BLaER1 treated with 17β-estradiol and CSF1 and Interleukin-3, amounts not matched to agents 10 nM and 100 nM (cell line): ENCODE results near the gene UQCRC1.
A peak's percentile ranks its signal among the peaks of the same experiment; 100 is the strongest.

Experiments used
- H3K27ac ChIP-seq, 11 experiments: shearing (Covaris generic); formaldehyde crosslinking; 2 replicates each; pipeline ENCODE4 v1.8.1; 2022
- H3K27me3 ChIP-seq, 11 experiments: shearing (Covaris generic); formaldehyde crosslinking; 2 replicates each; pipeline ENCODE4 v1.8.1; 2022
- H3K36me3 ChIP-seq, 11 experiments: shearing (Covaris generic); formaldehyde crosslinking; 2 replicates each; pipeline ENCODE4 v1.8.1; 2022
- H3K4me1 ChIP-seq, 10 experiments: shearing (Covaris generic); formaldehyde crosslinking; 2 replicates each; pipeline ENCODE4 v1.8.1; 2022
- H3K4me2 ChIP-seq, 11 experiments: shearing (Covaris generic); formaldehyde crosslinking; 2 replicates each; pipeline ENCODE4 v1.8.1; 2022
- H3K4me3 ChIP-seq, 10 experiments: shearing (Covaris generic); formaldehyde crosslinking; 2 replicates each; pipeline ENCODE4 v1.8.1; 2022
- H3K9ac ChIP-seq, 11 experiments: shearing (Covaris generic); formaldehyde crosslinking; 2 replicates each; pipeline ENCODE4 v1.8.1; 2022
- H3K9me3 ChIP-seq, 11 experiments: shearing (Covaris generic); formaldehyde crosslinking; replicated peaks in 1 of 11; 2 replicates each; pipeline ENCODE4 v1.8.1; 2022
- H4K20me1 ChIP-seq, 11 experiments: shearing (Covaris generic); formaldehyde crosslinking; 2 replicates each; pipeline ENCODE4 v1.8.1; 2022
- Cebpa-rat ChIP-seq, 11 experiments: shearing (Covaris generic); IDR thresholded peaks; 2 replicates each; pipeline ENCODE4 v1.8.1; 2022

UQCRC1 gene

GRCh38 chr3:48617559-48617958, 8.1 kb upstream of the UQCRC1 start:
- no peak overlapping the region for H3K27ac ChIP-seq
- no peak for TF ChIP-seq Cebpa-rat (IDR thresholded peaks at IDR 0.05)
- H3K9ac ChIP-seq, result no peak overlapping the region
- no peaks in the 10 kb centered on the region for H3K27me3 ChIP-seq
- H3K4me1 ChIP-seq, result peaks cover 6 to 27% (median 14%) of the 10 kb centered on the region in 10 experiments; a peak in 19 of 20 replicates
- H4K20me1 ChIP-seq, result no peaks in the 10 kb centered on the region
- peaks cover 0 to 32% (median 20%) of the 10 kb centered on the region in 11 experiments; a peak in 16 of 22 replicates for H3K36me3 ChIP-seq
- H3K4me3 ChIP-seq, result peak overlapping the region in 6 of 10 experiments; percentile 3 to 38 (median 17); a peak in 6 of 20 replicates
- H3K4me2 ChIP-seq, result no peak overlapping the region
- H3K9me3 ChIP-seq, result peaks cover 31 to 63% (median 46%) of the 10 kb centered on the region in 11 experiments

GRCh38 chr3:48614044-48614443, 4.6 kb upstream of the UQCRC1 start:
- peak overlapping the region in 9 of 11 experiments; percentile 26 to 74 (median 38); a peak in 14 of 22 replicates for H3K27ac ChIP-seq
- H3K9ac ChIP-seq, result peak overlapping the region in 2 of 11 experiments; percentile 44 to 46; a peak in 4 of 22 replicates
- H3K27me3 ChIP-seq, result no peaks in the 10 kb centered on the region
- peaks cover 16 to 45% (median 22%) of the 10 kb centered on the region in 10 experiments for H3K4me1 ChIP-seq
- H3K36me3 ChIP-seq, result peaks cover 0 to 24% (median 14%) of the 10 kb centered on the region in 11 experiments; a peak in 15 of 22 replicates
- no peak overlapping the region for H3K4me3 ChIP-seq
- peaks cover 31 to 48% (median 38%) of the 10 kb centered on the region in 11 experiments for H3K9me3 ChIP-seq
- H4K20me1 ChIP-seq, result peaks cover 0 to under 1% (median 0%) of the 10 kb centered on the region in 11 experiments; a peak in 1 of 22 replicates
- peak overlapping the region in 10 of 11 experiments; percentile 12 to 60 (median 55); a peak in 20 of 22 replicates for H3K4me2 ChIP-seq
- peak in 5 of 11 experiments; percentile 56 to 87 (median 68); a peak in 10 of 22 replicates for TF ChIP-seq Cebpa-rat (IDR thresholded peaks at IDR 0.05)

GRCh38 chr3:48612309-48612708, 2.9 kb upstream of the UQCRC1 start:
- TF ChIP-seq Cebpa-rat (IDR thresholded peaks at IDR 0.05), result no peak
- Histone ChIP-seq H3K4me3 (no peak overlapping the region), H3K9me3 (peaks cover 16 to 31% (median 21%) of the 10 kb centered on the region in 11 experiments), H3K4me1 (peaks cover 29 to 58% (median 36%) of the 10 kb centered on the region in 10 experiments), H4K20me1 (peaks cover 0 to 5% (median 0%) of the 10 kb centered on the region in 11 experiments; a peak in 3 of 22 replicates), H3K27me3 (no peaks in the 10 kb centered on the region), H3K27ac (peak overlapping the region in 2 of 11 experiments; percentile 25 to 74; a peak in 4 of 22 replicates), H3K36me3 (peaks cover 8 to 21% (median 13%) of the 10 kb centered on the region in 11 experiments), H3K4me2 (peak overlapping the region in 1 of 11 experiments; percentile 57; a peak in 2 of 22 replicates), H3K9ac (no peak overlapping the region)

- peaks cover 51 to 59% (median 56%) of the 10 kb centered on the region in 11 experiments for H3K36me3 ChIP-seq
- H3K27me3 ChIP-seq, result no peaks in the 10 kb centered on the region
- H3K9ac ChIP-seq, result peak overlapping the region in 1 of 11 experiments; percentile 95; a peak in 1 of 22 replicates
- peaks cover 20 to 32% (median 25%) of the 10 kb centered on the region in 10 experiments for H3K4me1 ChIP-seq
- H3K9me3 ChIP-seq, result no peaks in the 10 kb centered on the region
- H3K27ac ChIP-seq, result no peak overlapping the region
- H3K4me3 ChIP-seq, result peak overlapping the region in 2 of 10 experiments; percentile 93 to 98; a peak in 3 of 20 replicates
- peak overlapping the region; percentile 83 to 95 (median 93); a peak in 15 of 22 replicates for H3K4me2 ChIP-seq
- no peak for TF ChIP-seq Cebpa-rat (IDR thresholded peaks at IDR 0.05)
- H4K20me1 ChIP-seq, result peaks cover 4 to 38% (median 34%) of the 10 kb centered on the region in 11 experiments; a peak in 18 of 22 replicates
These were observed 1.9 kb downstream of the UQCRC1 start for GRCh38 chr3:48607519-48607918.

GRCh38 chr3:48601622-48601994, 7.8 kb downstream of the UQCRC1 start:
- Histone ChIP-seq H3K9ac (no peak overlapping the region), H3K36me3 (peaks cover 91 to 100% (median 95%) of the 10 kb centered on the region in 11 experiments), H3K9me3 (no peaks in the 10 kb centered on the region), H3K4me3 (no peak overlapping the region), H3K27me3 (peaks cover 0 to 7% (median 3%) of the 10 kb centered on the region in 11 experiments; a peak in 16 of 22 replicates), H3K4me2 (no peak overlapping the region), H3K4me1 (peaks cover 24 to 33% (median 28%) of the 10 kb centered on the region in 10 experiments), H4K20me1 (peaks cover 31 to 95% (median 88%) of the 10 kb centered on the region in 11 experiments; a peak in 21 of 22 replicates), H3K27ac (no peak overlapping the region)
- TF ChIP-seq Cebpa-rat (IDR thresholded peaks at IDR 0.05), result no peak

GRCh38 chr3:48600711-48601621, 8.5 kb downstream of the UQCRC1 start:
- no peaks in the 10 kb centered on the region for H3K9me3 ChIP-seq
- H3K36me3 ChIP-seq, result peaks cover 85 to 96% (median 89%) of the 10 kb centered on the region in 11 experiments
- H3K27me3 ChIP-seq, result peaks cover 3 to 13% (median 9%) of the 10 kb centered on the region in 11 experiments
- H3K4me3 ChIP-seq, result no peak overlapping the region
- peaks cover 37 to 100% (median 92%) of the 10 kb centered on the region in 11 experiments; a peak in 21 of 22 replicates for H4K20me1 ChIP-seq
- H3K4me2 ChIP-seq, result no peak overlapping the region; a peak in 1 of 22 replicates
- TF ChIP-seq Cebpa-rat (IDR thresholded peaks at IDR 0.05), result no peak
- no peak overlapping the region for H3K9ac ChIP-seq
- peaks cover 24 to 35% (median 28%) of the 10 kb centered on the region in 10 experiments for H3K4me1 ChIP-seq
- H3K27ac ChIP-seq, result no peak overlapping the region

- peaks cover 26 to 47% (median 34%) of the 10 kb centered on the region in 10 experiments for H3K4me1 ChIP-seq
- no peak for TF ChIP-seq Cebpa-rat (IDR thresholded peaks at IDR 0.05)
- H3K36me3 ChIP-seq, result peaks cover 72 to 83% (median 76%) of the 10 kb centered on the region in 11 experiments
- peak overlapping the region in 5 of 11 experiments; percentile 6 to 56 (median 28); a peak in 4 of 22 replicates for H3K9ac ChIP-seq
- no peak overlapping the region for H3K4me3 ChIP-seq
- H3K4me2 ChIP-seq, result peak overlapping the region; percentile 32 to 85 (median 71); a peak in 21 of 22 replicates
- H3K9me3 ChIP-seq, result no peaks in the 10 kb centered on the region
- H4K20me1 ChIP-seq, result peaks cover 35 to 99% (median 88%) of the 10 kb centered on the region in 11 experiments; a peak in 21 of 22 replicates
- peak overlapping the region in 2 of 11 experiments; percentile 35 to 45; a peak in 1 of 22 replicates for H3K27ac ChIP-seq
- peaks cover 15 to 26% (median 22%) of the 10 kb centered on the region in 11 experiments for H3K27me3 ChIP-seq
These were observed 9.7 kb downstream of the UQCRC1 start for GRCh38 chr3:48599509-48600285.

- Histone ChIP-seq H3K9me3 (no peaks in the 10 kb centered on the region), H3K4me1 (peaks cover 28 to 52% (median 36%) of the 10 kb centered on the region in 10 experiments), H3K36me3 (peaks cover 66 to 77% (median 70%) of the 10 kb centered on the region in 11 experiments), H3K4me2 (peak overlapping the region; percentile 32 to 85 (median 71); a peak in 21 of 22 replicates), H3K27me3 (peaks cover 22 to 32% (median 28%) of the 10 kb centered on the region in 11 experiments), H3K9ac (peak overlapping the region in 6 of 11 experiments; percentile 7 to 56 (median 26); a peak in 4 of 22 replicates), H4K20me1 (peaks cover 34 to 99% (median 84%) of the 10 kb centered on the region in 11 experiments; a peak in 21 of 22 replicates), H3K27ac (peak overlapping the region in 4 of 11 experiments; percentile 5 to 45 (median 39); a peak in 2 of 22 replicates), H3K4me3 (no peak overlapping the region)
- TF ChIP-seq Cebpa-rat (IDR thresholded peaks at IDR 0.05), result no peak
These were observed 10.4 kb downstream of the UQCRC1 start for GRCh38 chr3:48599077-48599501.
